IPS-18c (cell line): ENCODE data around the gene VANGL1.

Experiments used
- H3K4me3 ChIP-seq: 2 replicates; pipeline ENCODE4 v1.7.0; 2013; ENCODE audit warnings: low read depth, mild to moderate bottlenecking, low read length, moderate library complexity; ENCODE audit not compliant: insufficient read depth
- H3K9me3 ChIP-seq: one replicate; pipeline ENCODE4 v1.6.1; 2013; ENCODE audit warnings: mild to moderate bottlenecking, low read length, moderate library complexity; ENCODE audit not compliant: control insufficient read depth, insufficient read depth

VANGL1 gene

GRCh38 chr1:115656461-115657077 is 14.8 kb downstream of the VANGL1 start:
- Histone ChIP-seq H3K9me3 (no peaks in the 10 kb centered on the region), H3K4me3 (no peak overlapping the region)

DNA sequence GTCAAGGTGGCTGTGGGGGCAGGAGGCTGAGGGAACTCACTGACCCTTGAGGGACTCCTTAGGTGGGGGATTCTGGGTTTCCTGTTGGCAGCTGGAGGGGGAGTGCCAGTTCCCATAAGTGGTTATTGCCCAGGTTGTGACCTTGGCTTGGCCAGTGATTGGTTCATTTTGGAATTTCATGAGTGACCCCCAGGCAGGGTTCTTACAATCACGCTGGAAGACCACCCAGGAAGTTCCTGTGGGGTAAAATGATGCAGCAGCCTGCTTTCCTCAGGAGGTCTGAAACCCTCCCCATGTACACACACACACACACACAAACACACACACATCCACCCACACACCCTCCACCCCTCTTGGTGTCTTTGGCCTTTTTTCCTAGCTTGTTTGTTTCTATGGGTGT is 16.9 kb downstream of the VANGL1 start:
- Histone ChIP-seq H3K4me3 (no peak overlapping the region), H3K9me3 (no peaks in the 10 kb centered on the region)

- H3K4me3 ChIP-seq = no peak overlapping the region
- H3K9me3 ChIP-seq = no peaks in the 10 kb centered on the region
Measured at GRCh38 chr1:115660151-115660550, 18.4 kb downstream of the VANGL1 start.

DNA sequence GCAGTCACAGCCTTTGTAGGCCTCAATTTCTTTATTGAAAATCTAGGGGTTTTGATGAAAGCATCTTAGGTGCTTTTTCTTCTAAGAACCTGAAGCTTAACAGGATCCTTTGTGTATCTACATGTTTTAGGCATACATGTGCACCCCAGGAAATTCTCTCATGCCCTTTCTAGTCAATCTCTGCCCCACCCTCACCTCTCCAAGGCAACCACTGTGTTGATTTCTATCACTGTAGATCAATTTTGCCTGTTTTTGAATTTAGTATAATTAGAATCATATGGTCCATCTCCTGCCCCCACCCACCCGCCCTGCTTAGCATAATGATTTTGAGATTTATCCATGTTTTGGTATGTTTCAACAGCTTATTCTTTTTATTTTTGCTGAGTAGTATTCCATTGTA is 19.4 kb downstream of the VANGL1 start:
- H3K4me3 ChIP-seq = no peak overlapping the region
- no peaks in the 10 kb centered on the region for H3K9me3 ChIP-seq

DNA sequence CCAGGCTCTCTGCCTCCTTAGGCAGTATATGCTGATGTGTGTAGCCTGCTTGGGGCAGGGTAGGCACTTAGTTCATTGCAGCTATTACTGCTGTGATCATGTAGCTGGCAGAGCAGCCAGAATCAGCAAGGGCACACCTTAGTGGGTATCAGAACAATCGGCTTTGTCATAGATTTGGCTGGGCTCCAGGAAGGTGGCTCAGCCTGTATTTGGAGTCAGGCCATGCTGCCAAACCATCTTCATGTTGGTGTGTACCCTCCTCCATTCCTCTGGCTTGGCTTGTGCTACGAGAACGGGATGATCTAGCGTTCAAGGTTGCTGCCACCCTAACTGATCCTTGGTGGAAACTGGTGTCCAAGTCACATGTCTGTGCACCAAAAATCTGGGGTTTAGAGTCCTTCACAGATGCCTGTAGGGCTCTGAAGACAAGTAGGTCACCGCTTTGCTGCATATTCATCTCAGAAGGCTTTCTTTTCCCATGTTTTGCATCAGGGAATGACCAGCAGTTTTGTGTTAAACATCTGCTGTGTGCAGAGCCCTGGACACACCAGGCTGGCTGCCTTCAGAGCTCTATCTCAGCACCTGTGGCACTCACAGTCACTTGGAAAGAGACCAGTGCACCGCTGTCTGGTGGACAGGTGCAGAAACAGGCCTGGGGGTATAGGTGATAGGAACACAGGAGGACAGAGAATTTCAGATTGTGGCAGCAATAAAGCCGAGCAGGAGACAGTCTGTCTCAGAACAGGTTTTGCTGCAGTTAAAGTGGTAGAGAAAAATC is 23.7 kb downstream of the VANGL1 start:
- Histone ChIP-seq H3K9me3 (no peaks in the 10 kb centered on the region), H3K4me3 (no peak overlapping the region)

- Histone ChIP-seq H3K4me3 (no peak overlapping the region), H3K9me3 (no peaks in the 10 kb centered on the region)
Measured at GRCh38 chr1:115666206-115666605, 24.4 kb downstream of the VANGL1 start.

DNA sequence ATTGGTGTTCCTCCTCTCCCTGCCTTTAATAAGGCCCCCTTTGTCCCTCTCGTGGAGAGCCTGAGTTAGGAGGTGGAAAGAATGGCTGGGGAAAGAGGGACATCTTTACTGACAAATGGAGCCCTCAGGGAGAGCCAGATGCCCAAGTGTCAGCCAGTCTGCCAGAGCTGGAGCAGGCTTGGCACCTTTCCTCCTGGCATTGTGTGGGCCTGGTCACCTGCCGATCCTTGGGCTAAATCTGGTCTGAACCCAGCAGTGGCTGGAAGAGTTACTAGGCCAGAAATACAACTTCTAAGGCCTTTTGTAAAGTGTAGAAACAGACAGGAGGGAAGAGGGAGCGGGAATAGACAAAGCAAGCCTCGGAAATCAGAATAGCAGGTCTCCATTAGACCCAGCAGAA is 24.9 kb downstream of the VANGL1 start:
- Histone ChIP-seq H3K4me3 (no peak overlapping the region), H3K9me3 (no peaks in the 10 kb centered on the region)

GRCh38 chr1:115668579-115668978 is 26.8 kb downstream of the VANGL1 start:
- Histone ChIP-seq H3K9me3 (peaks cover 2% of the 10 kb centered on the region), H3K4me3 (no peak overlapping the region)

DNA sequence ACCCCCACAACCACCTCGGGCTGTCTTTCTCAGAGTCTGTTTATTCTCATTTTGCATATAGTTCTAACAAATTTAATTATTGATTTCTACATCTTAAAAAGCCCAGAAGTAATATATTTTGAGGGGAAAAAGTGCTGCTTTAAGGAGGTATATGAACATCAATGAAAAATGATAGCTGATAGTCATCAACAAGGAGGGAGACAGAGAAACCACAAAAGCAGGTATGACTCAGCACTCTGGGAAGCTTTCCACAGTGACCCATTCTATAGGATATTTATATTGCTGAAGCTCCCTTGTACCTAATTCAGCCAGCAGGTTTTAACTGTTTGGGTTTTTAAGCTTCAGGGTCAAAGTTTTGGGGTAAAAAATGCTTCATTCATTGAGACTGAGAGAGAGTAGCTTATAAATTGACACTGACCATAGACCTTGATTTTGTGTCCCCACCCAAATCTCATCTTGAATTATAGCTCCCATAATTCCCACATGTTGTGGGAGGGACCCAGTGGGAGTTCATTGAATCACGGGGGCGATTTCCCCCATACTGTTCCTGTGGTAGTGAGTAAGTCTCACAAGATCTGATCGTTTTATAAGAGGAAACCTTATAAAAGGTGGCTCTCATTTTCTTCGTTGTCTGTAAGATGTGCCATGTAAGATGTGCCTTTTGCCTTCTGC is 27.4 kb downstream of the VANGL1 start:
- Histone ChIP-seq H3K9me3 (peaks cover 2% of the 10 kb centered on the region), H3K4me3 (no peak overlapping the region)

DNA sequence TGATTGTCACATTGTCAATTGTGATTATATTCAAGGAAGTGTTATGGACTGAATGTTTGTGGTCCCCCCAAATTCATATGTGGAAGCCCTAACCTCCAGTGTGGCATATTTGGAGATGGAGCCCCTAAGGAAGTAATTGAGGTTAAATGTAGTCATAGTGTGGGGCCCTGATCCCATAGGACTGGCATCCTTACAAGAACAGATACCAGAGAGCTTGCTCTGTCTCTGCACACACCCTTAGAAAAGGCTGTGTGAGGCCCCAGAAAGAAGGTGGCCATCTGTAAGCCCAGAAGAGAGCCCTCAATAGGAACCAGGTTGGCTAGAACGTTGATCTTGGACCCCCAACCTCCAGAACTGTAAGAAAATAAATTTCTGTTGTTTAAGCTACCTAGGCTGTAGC is 28.1 kb downstream of the VANGL1 start:
- Histone ChIP-seq H3K9me3 (peaks cover 2% of the 10 kb centered on the region), H3K4me3 (no peak overlapping the region)

- Histone ChIP-seq H3K4me3 (no peak overlapping the region), H3K9me3 (peaks cover 2% of the 10 kb centered on the region)
Measured at GRCh38 chr1:115670476-115671175, 28.9 kb downstream of the VANGL1 start.

DNA sequence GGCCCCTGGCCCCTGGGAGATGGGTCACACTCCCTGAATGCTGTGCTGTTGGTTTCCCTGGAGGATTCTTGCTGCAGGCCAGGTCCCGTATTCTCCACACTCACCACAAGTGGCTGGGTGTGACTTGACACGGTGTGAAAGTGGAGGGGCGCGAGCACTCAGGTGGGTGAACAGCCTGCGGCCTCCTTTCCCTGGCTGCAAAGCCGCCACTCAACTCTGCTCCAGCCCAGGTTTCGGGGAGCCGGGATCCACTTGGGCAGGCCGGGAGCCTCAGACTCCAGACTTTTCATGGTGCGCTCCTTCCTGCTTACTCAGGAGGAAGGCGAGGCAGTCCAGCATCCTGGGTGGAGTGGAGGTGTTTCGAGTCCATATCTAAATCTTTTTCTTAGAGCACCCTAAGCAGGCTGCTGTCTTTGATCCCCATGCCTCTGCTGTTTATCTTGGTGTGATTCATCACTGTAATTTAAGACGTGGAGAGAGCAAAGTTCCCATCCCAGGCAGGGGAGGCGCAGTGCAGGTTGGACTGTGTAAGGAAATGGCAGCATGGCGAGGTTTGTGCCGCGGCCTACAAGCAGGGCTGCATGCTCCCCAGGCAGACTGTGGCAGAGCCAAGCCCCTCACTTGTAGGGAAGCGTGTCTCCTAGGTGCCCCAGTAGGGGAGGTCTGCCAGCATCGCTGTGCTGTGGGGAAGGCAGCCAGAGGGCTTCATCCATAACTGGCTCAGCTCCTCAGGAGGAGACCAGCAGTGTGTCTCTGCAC is 29.6 kb downstream of the VANGL1 start:
- H3K4me3 ChIP-seq = no peak overlapping the region
- peaks cover 2% of the 10 kb centered on the region for H3K9me3 ChIP-seq

DNA sequence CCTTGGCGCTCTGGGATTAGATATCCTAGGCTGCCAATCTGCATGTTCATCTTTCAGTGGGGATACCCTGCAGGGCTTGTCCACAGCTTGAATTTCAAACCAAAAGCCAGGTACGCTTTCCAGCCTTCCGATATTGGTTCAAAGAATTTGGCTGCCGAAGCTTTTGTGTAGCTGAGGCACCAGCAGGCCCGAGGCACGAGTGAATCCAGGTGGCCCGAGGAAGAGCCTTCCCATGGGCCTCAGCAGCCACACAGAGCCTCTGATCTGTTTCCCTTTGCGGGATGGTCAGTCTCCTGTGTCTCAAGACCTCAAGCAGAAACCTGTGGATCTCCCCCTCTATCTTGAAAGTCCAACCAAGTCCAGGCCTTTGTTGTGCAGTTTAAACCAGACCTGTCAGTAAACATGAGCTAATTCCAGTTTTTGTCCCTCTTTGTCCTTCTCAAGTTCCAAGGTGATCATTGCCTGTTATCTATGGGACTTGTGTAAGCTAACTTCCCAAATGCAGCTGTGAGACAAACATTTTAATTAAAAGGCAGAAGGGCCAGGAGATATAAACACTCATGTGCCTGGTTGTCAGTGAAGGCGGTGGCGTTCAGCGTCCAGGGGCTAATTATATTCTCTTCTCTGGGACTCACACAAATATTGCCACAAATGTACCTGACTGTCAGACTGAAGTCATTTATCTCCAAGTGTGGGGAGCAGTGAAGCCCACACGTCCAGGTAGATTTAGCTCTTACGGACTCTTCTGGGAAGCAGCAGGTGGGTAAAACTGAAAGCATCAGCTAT is 30.6 kb downstream of the VANGL1 start:
- H3K4me3 ChIP-seq = no peak overlapping the region

DNA sequence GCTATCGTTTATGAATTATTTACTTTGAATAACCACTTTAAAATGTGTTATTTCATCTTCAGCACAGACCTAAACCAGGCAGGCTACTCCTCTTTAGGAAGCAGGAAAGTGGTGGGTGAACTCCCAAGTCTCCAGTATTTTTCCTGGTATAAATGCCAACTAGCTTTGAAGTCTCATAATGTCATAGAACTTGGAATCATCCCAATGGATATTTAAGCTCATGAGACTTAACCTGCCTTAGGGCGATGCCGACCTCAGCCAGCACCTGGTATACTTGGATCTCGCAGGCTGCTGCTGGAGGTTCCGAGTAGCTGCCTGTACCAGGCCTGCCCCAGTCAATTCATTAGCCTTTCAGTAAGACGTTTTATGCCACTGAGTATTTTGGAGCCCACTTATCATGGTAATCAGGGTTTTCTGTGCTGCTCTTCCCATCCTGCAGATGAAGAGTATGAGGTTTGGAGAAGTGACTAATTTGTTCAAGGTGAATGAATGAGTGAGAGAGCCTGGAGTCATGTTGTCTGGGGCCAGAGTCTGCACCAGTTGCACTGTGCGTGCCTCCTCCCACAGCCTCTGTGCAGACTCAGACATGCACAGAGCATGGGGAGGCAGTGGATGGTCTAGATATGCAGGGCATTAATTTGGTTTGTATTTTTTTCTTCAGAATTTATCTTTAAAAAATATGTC is 34.9 kb downstream of the VANGL1 start:
- Histone ChIP-seq H3K9me3 (peaks cover 2% of the 10 kb centered on the region), H3K4me3 (no peak overlapping the region)

More for the DNA sequence above, 30.6 kb downstream of the VANGL1 start:
- peaks cover 2% of the 10 kb centered on the region for H3K9me3 ChIP-seq

DNA sequence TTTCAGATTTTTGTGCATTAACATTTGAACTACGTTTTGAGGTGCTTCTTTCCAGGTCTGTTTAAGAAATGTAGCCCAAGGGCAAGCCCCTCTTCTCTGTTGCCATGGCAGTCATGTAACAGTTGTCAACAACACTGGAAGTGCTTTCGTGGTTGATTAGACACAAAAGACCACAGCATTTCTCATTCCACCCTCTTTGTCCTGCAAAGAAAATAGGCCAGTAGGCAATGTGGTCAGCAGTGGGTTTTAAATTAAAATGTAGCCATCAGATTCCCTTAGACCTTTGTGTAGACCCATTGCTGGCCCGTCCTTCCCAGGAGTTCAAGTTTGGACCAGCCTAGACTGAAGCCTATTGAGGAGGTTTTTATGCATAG is 35.4 kb downstream of the VANGL1 start:
- Histone ChIP-seq H3K9me3 (no peaks in the 10 kb centered on the region), H3K4me3 (no peak overlapping the region)

GRCh38 chr1:115677565-115677964 is 35.8 kb downstream of the VANGL1 start:
- Histone ChIP-seq H3K4me3 (no peak overlapping the region), H3K9me3 (no peaks in the 10 kb centered on the region)
